T1000 (cell line): Measurements from ENCODE around the gene WNT5B.
A peak's percentile ranks its signal among the peaks of the same experiment; 100 is the strongest.
"Not testable (repeated sequence)": the region's sequence is repeated elsewhere in the genome, so short reads cannot be mapped to it uniquely, and the experiment has no call there.

ENCODE experiments used
- DNase-seq: peaks from one replicate; lab custom pipeline; 2025; ENCODE audit warnings: mixed read lengths; lab: John Stamatoyannopoulos, UW

WNT5B gene

GRCh38 chr12:1598757-1599156 lies 30.3 kb upstream of the WNT5B start:
- no peak for DNase-seq

- DNase-seq, result not testable (repeated sequence)
Observed at GRCh38 chr12:1602706-1603105, 26.3 kb upstream of the WNT5B start.

- DNase-seq, result no peak
Observed at GRCh38 chr12:1603269-1603993, 25.6 kb upstream of the WNT5B start.

GRCh38 chr12:1604464-1604863 lies 24.6 kb upstream of the WNT5B start:
- no peak for DNase-seq

- DNase-seq, result peak; percentile 81
Observed at GRCh38 chr12:1605129-1606020, 23.7 kb upstream of the WNT5B start.

GRCh38 chr12:1606021-1606622 lies 22.9 kb upstream of the WNT5B start:
- DNase-seq, result peak; percentile 81

- no peak for DNase-seq
Observed at GRCh38 chr12:1607940-1608712, 20.9 kb upstream of the WNT5B start.

GRCh38 chr12:1608713-1609119 lies 20.3 kb upstream of the WNT5B start:
- no peak for DNase-seq

GRCh38 chr12:1610072-1610643 lies 18.9 kb upstream of the WNT5B start:
- no peak for DNase-seq

GRCh38 chr12:1611803-1612572 lies 17.0 kb upstream of the WNT5B start:
- no peak for DNase-seq

GRCh38 chr12:1613860-1614259 lies 15.2 kb upstream of the WNT5B start:
- DNase-seq, result no peak

- DNase-seq, result no peak
Observed at GRCh38 chr12:1614360-1614759, 14.7 kb upstream of the WNT5B start.

- DNase-seq, result no peak
Observed at GRCh38 chr12:1616233-1617066, 12.6 kb upstream of the WNT5B start.

GRCh38 chr12:1618489-1618888 lies 10.5 kb upstream of the WNT5B start:
- DNase-seq, result no peak

- DNase-seq, result no peak
Observed at GRCh38 chr12:1619159-1619558, 9.9 kb upstream of the WNT5B start.

- DNase-seq, result no peak
Observed at GRCh38 chr12:1619587-1619986, 9.4 kb upstream of the WNT5B start.

- DNase-seq, result no peak
Observed at GRCh38 chr12:1620092-1620491, 8.9 kb upstream of the WNT5B start.

GRCh38 chr12:1622406-1622805 lies 6.6 kb upstream of the WNT5B start:
- no peak for DNase-seq

GRCh38 chr12:1629338-1630132 lies 504 bp downstream of the WNT5B start:
- DNase-seq, result no peak
